Measurements from ENCODE around the gene NET1.
A peak's percentile ranks its signal among the peaks of the same experiment; 100 is the strongest.
"Not testable (repeated sequence)": the region's sequence is repeated elsewhere in the genome, so short reads cannot be mapped to it uniquely, and the experiment has no call there.

Gene NET1

GRCh38 chr10:5412277-5412941 is at the start of gene NET1:
NET1 (plus strand) TSS chr10:5412557; CDS start chr10:5412693, 136 bp downstream.
- DNase-seq: peak; percentile 77

- no peak for DNase-seq
Observed at GRCh38 chr10:5362873-5363272, 49.5 kb upstream of the NET1 start.

GRCh38 chr10:5364374-5364773 is 48.0 kb upstream of the NET1 start:
- no peak for DNase-seq

- peak; percentile 1 for DNase-seq
Observed at GRCh38 chr10:5364890-5365338, 47.4 kb upstream of the NET1 start, which contains the start of gene UCN3. UCN3 (plus strand) TSS chr10:5364966; CDS start chr10:5373721, 8,755 bp downstream.

- no peak for DNase-seq
Observed at GRCh38 chr10:5365928-5366327, 46.4 kb upstream of the NET1 start.

GRCh38 chr10:5369362-5370158 is 42.8 kb upstream of the NET1 start:
- no peak for DNase-seq

GRCh38 chr10:5370493-5371352 is 41.6 kb upstream of the NET1 start:
- no peak for DNase-seq

- no peak for DNase-seq
Observed at GRCh38 chr10:5373307-5373706, 39.0 kb upstream of the NET1 start.

GRCh38 chr10:5373891-5374611 is 38.3 kb upstream of the NET1 start:
- DNase-seq: no peak

- no peak for DNase-seq
Observed at GRCh38 chr10:5376450-5376849, 35.9 kb upstream of the NET1 start.

GRCh38 chr10:5379202-5379601 is 33.2 kb upstream of the NET1 start:
- not testable (repeated sequence) for DNase-seq

- DNase-seq: not testable (repeated sequence)
Observed at GRCh38 chr10:5380395-5380794, 32.0 kb upstream of the NET1 start.

GRCh38 chr10:5381187-5381586 is 31.2 kb upstream of the NET1 start:
- DNase-seq: no peak

GRCh38 chr10:5385224-5385623 is 27.1 kb upstream of the NET1 start:
- DNase-seq: no peak

- DNase-seq: no peak
Observed at GRCh38 chr10:5387169-5387568, 25.2 kb upstream of the NET1 start.

- DNase-seq: no peak
Observed at GRCh38 chr10:5390607-5391205, 21.7 kb upstream of the NET1 start.

- DNase-seq: no peak
Observed at GRCh38 chr10:5391790-5392189, 20.6 kb upstream of the NET1 start.

GRCh38 chr10:5393529-5393928 is 18.8 kb upstream of the NET1 start:
- no peak for DNase-seq

- DNase-seq: no peak
Observed at GRCh38 chr10:5395168-5395567, 17.2 kb upstream of the NET1 start.

- no peak for DNase-seq
Observed at GRCh38 chr10:5396556-5397300, 15.6 kb upstream of the NET1 start.

GRCh38 chr10:5399332-5399731 is 13.0 kb upstream of the NET1 start:
- no peak for DNase-seq

Measured in COR-L47 (cell line).